ENCODE measurements around the gene SNAP47.

- TF ChIP-seq CTCF (conservative IDR thresholded peaks at IDR 0.05; ENCODE audit: low read length), result no peak
- TF ChIP-seq EZH2phosphoT487 (IDR thresholded peaks at IDR 0.05; ENCODE audit: borderline replicate concordance), result no peak
These were observed 58.9 kb downstream of the SNAP47 start for GRCh38 chr1:227793948-227794816.

Data from Loucy (cell line).